IMR-90 (cell line): Measurements from ENCODE around the gene PLPP6. TPM values are rescaled to one million over a fixed set of nuclear protein-coding genes. Genes with fewer than 3 reads are reported as not detected.

Experiments used
- ATAC-seq: fragments of 200-7000 bp; cut with Tn5 transposase; 2 replicates; pipeline ENCODE4 v1.9.1; 2020; ENCODE audit warnings: low read depth, mild to moderate bottlenecking, moderate library complexity
- BruUV-seq: library from RNA; stranded (reverse); fragments of 400-500 nt; replicated peaks from 2 replicates; lab custom pipeline; 2021; lab: Mats Ljungman, UMichigan
- CTCF ChIA-PET: fragments of 300-600 bp; formaldehyde crosslinking; extraction: SDS; loops from one replicate; lab custom pipeline; 2021; ENCODE audit warnings: antibody characterized with exemption; lab: Yijun Ruan, JAX
- POLR2A ChIA-PET: fragments of 300-600 bp; sonication (Branson Sonifier 250); formaldehyde crosslinking; loops from one replicate; lab custom pipeline; 2022; ENCODE audit warnings: antibody characterized with exemption; ENCODE audit not compliant: unreplicated experiment; lab: Charles Lee
- DNase-seq: peaks from one replicate; pipeline ENCODE4 v3.0.0; 2013
- H2AFZ ChIP-seq: replicated peaks from 2 replicates; pipeline ENCODE3; 2013; ENCODE audit warnings: low read length, mild to moderate bottlenecking; ENCODE audit not compliant: poor library complexity
- H2AK5ac ChIP-seq: 2 replicates; pipeline ENCODE4 v1.6.1; 2013; ENCODE audit warnings: low read depth, low read length, inconsistent platforms
- H2AK9ac ChIP-seq: replicated peaks from 2 replicates; pipeline ENCODE3; 2013; ENCODE audit warnings: mild to moderate bottlenecking, low read depth, low read length, moderate library complexity; ENCODE audit not compliant: poor library complexity
- H2BK120ac ChIP-seq: 2 replicates; pipeline ENCODE4 v1.6.1; 2013; ENCODE audit warnings: low read depth, low read length, inconsistent platforms
- H2BK15ac ChIP-seq: 3 replicates; pipeline ENCODE4 v1.6.1; 2013; ENCODE audit warnings: low read depth, low read length, inconsistent platforms
- H2BK20ac ChIP-seq: 2 replicates; pipeline ENCODE4 v1.6.1; 2013; ENCODE audit warnings: low read depth, mild to moderate bottlenecking, inconsistent platforms, low read length, moderate library complexity
- H2BK5ac ChIP-seq: 2 replicates; pipeline ENCODE4 v1.6.1; 2013; ENCODE audit warnings: mild to moderate bottlenecking, low read depth, low read length, inconsistent platforms; ENCODE audit not compliant: poor library complexity, severe bottlenecking
- H3K14ac ChIP-seq: replicated peaks from 2 replicates; pipeline ENCODE4 v1.6.1; 2013; ENCODE audit warnings: low read depth, low read length, inconsistent platforms
- H3K18ac ChIP-seq: 2 replicates; pipeline ENCODE4 v1.6.1; 2013; ENCODE audit warnings: low read depth, low read length, control low read depth
- H3K23ac ChIP-seq: 2 replicates; pipeline ENCODE4 v1.6.1; 2013; ENCODE audit warnings: low read depth, low read length, inconsistent platforms
- H3K27ac ChIP-seq: 2 replicates; pipeline ENCODE4 v1.5.1; 2013; ENCODE audit warnings: mild to moderate bottlenecking, control low read depth, low read length; ENCODE audit not compliant: insufficient read depth
- H3K27me3 ChIP-seq: 2 replicates; pipeline ENCODE4 v1.6.1; 2013; ENCODE audit warnings: low read length; ENCODE audit not compliant: control insufficient read depth, insufficient read depth
- H3K36me3 ChIP-seq: 2 replicates; pipeline ENCODE4 v1.6.1; 2013; ENCODE audit warnings: low read length, mixed read lengths; ENCODE audit not compliant: control insufficient read depth, insufficient read depth
- H3K4ac ChIP-seq: 2 replicates; pipeline ENCODE4 v1.6.1; 2013; ENCODE audit warnings: low read depth, low read length, inconsistent platforms
- H3K4me1 ChIP-seq: 2 replicates; pipeline ENCODE4 v1.6.1; 2013; ENCODE audit warnings: low read length, mixed read lengths; ENCODE audit not compliant: control insufficient read depth, insufficient read depth
- H3K4me2 ChIP-seq: 2 replicates; pipeline ENCODE4 v1.6.1; 2013; ENCODE audit warnings: low read depth, mild to moderate bottlenecking, control low read depth, low read length, moderate library complexity
- H3K4me3 ChIP-seq: 2 replicates; pipeline ENCODE4 v1.5.1; 2013; ENCODE audit warnings: low read depth, mild to moderate bottlenecking, control low read depth, low read length, moderate library complexity; ENCODE audit not compliant: insufficient read depth
- H3K56ac ChIP-seq: 2 replicates; pipeline ENCODE4 v1.6.1; 2013; ENCODE audit warnings: low read length, inconsistent platforms; ENCODE audit not compliant: insufficient read depth; ENCODE audit errors: extremely low read depth
- H3K79me1 ChIP-seq, 2 experiments: 2 replicates each; pipeline ENCODE4 v1.6.1; 2013; ENCODE audit warnings: low read length in 2 of 2, inconsistent platforms in 1 of 2, low read depth in 1 of 2
- H3K9ac ChIP-seq: 2 replicates; pipeline ENCODE4 v1.6.1; 2013; ENCODE audit warnings: low read depth, low read length, control low read depth
- H3K9me1 ChIP-seq: 2 replicates; pipeline ENCODE4 v1.6.1; 2013; ENCODE audit warnings: low read length, inconsistent platforms; ENCODE audit not compliant: insufficient read depth
- H3K9me3 ChIP-seq: 2 replicates; pipeline ENCODE4 v1.6.1; 2013; ENCODE audit warnings: low read length; ENCODE audit not compliant: control insufficient read depth, insufficient read depth
- H4K20me1 ChIP-seq: 2 replicates; pipeline ENCODE4 v1.6.1; 2013; ENCODE audit warnings: low read length, inconsistent platforms; ENCODE audit not compliant: insufficient read depth
- H4K5ac ChIP-seq: 2 replicates; pipeline ENCODE4 v1.6.1; 2013; ENCODE audit warnings: mild to moderate bottlenecking, low read depth, low read length, control low read depth
- H4K8ac ChIP-seq, 2 experiments: 2 replicates each; pipeline ENCODE4 v1.6.1; 2013; ENCODE audit warnings: low read depth in 2 of 2, low read length in 2 of 2, control low read depth in 1 of 2, inconsistent platforms in 1 of 2
- H4K91ac ChIP-seq: 2 replicates; pipeline ENCODE4 v1.6.1; 2013; ENCODE audit warnings: low read depth, low read length, inconsistent platforms; ENCODE audit not compliant: insufficient read depth
- BHLHE40 ChIP-seq: fragments of 150-350 bp; IDR thresholded peaks from 2 replicates; pipeline ENCODE4 v1.6.1; 2016; ENCODE audit warnings: mild to moderate bottlenecking, low read depth, low read length
- CEBPB ChIP-seq: IDR thresholded peaks from 2 replicates; pipeline ENCODE4 v1.6.1; 2012; ENCODE audit warnings: low read depth, low read length, improper control_type of control experiment
- CHD1 ChIP-seq: IDR thresholded peaks from 2 replicates; pipeline ENCODE4 v1.6.1; 2012; ENCODE audit warnings: low read depth, low read length, improper control_type of control experiment
- FOS ChIP-seq: fragments of 150-350 bp; IDR thresholded peaks from 2 replicates; pipeline ENCODE4 v1.6.1; 2016; ENCODE audit warnings: low read depth, low read length
- MAFK ChIP-seq: IDR thresholded peaks from 2 replicates; pipeline ENCODE4 v1.6.1; 2012; ENCODE audit warnings: low read depth, low read length, improper control_type of control experiment
- MAZ ChIP-seq: IDR thresholded peaks from 2 replicates; pipeline ENCODE4 v1.6.1; 2012; ENCODE audit warnings: low read depth, mild to moderate bottlenecking, low read length, improper control_type of control experiment, moderate library complexity, borderline replicate concordance
- MXI1 ChIP-seq: IDR thresholded peaks from 2 replicates; pipeline ENCODE4 v1.6.1; 2012; ENCODE audit warnings: low read depth, mild to moderate bottlenecking, low read length, moderate library complexity, borderline replicate concordance
- RAD21 ChIP-seq: IDR thresholded peaks from 2 replicates; pipeline ENCODE4 v1.6.1; 2012; ENCODE audit warnings: low read length, improper control_type of control experiment
- RCOR1 ChIP-seq: IDR thresholded peaks from 2 replicates; pipeline ENCODE4 v1.6.1; 2012; ENCODE audit warnings: mild to moderate bottlenecking, low read length, improper control_type of control experiment; ENCODE audit not compliant: insufficient replicate concordance
- RFX5 ChIP-seq: IDR thresholded peaks from 2 replicates; pipeline ENCODE4 v1.8.0; 2012; ENCODE audit warnings: low read depth, mild to moderate bottlenecking, low read length, moderate library complexity
- SMC3 ChIP-seq: fragments of 150-350 bp; IDR thresholded peaks from 2 replicates; pipeline ENCODE4 v1.6.1; 2016; ENCODE audit warnings: low read depth, mild to moderate bottlenecking, antibody characterized with exemption, low read length, moderate library complexity
- WGBS, 2 experiments: methylation state at CpG; one replicate each; pipeline versions ENCODE4 v1.1.5 to v1.1.7; 2013; ENCODE audit warnings: missing lambda C conversion rate in 2 of 2; ENCODE audit not compliant: insufficient read length in 1 of 2; ENCODE audit errors: extremely low coverage in 2 of 2; 5-methylcytosine and 5-hydroxymethylcytosine counted together
- dilution Hi-C: fragments of 300-500 bp; cut with HindIII; formaldehyde crosslinking; loops from one replicate; pipeline ENCODE4 v1.14.3; 2018; ENCODE audit warnings: low sequenced_read_pairs; ENCODE audit not compliant: unreplicated experiment
- in situ Hi-C: fragments of 300-500 bp; cut with MboI; formaldehyde crosslinking; loops from 3 replicates; pipeline ENCODE4 v1.14.3; 2019; ENCODE audit warnings: low sequenced_read_pairs, inconsistent platforms, mixed read lengths
- intact Hi-C: fragments of 100-400 bp; cut with micrococcal nuclease; formaldehyde crosslinking; loops from 2 replicates; pipeline ENCODE4 v1.10.0; 2022
- polyA plus RNA-seq, 3 experiments: library from polyadenylated mRNA; depleted of rRNA; stranded (reverse); fragments of >200 nt; gene quantifications; 2 replicates each; pipeline ENCODE4 v1.2.3, GENCODE V29; 2012; ENCODE audit warnings: low replicate concordance in 1 of 3
- total RNA-seq: library from RNA; depleted of rRNA; stranded (reverse); fragments of >200 nt; gene quantifications from 2 replicates; pipeline ENCODE4 v1.2.3, GENCODE V29; 2012
- TF ChIP-seq, protein P1 (sequence below): fragments of 150-350 bp; IDR thresholded peaks from 2 replicates; pipeline ENCODE4 v1.6.1; 2017; ENCODE audit warnings: mild to moderate bottlenecking, antibody characterized with exemption, low read length, low read depth
- TF ChIP-seq, protein P2 (sequence below): conservative IDR thresholded peaks from 2 replicates; pipeline ENCODE4 v1.5.1; 2012; ENCODE audit warnings: mild to moderate bottlenecking, low read depth, low read length, improper control_type of control experiment
- TF ChIP-seq, protein P3 (sequence below): fragments of 150-350 bp; IDR thresholded peaks from 2 replicates; pipeline ENCODE4 v1.6.1; 2016; ENCODE audit warnings: low read depth, mild to moderate bottlenecking, low read length, moderate library complexity, borderline replicate concordance

Gene PLPP6
- total and polyA plus RNA-seq, 2 of the 4 experiments (the other 2 are of a cell fraction), result 3.4 to 5.9 TPM

DNA sequence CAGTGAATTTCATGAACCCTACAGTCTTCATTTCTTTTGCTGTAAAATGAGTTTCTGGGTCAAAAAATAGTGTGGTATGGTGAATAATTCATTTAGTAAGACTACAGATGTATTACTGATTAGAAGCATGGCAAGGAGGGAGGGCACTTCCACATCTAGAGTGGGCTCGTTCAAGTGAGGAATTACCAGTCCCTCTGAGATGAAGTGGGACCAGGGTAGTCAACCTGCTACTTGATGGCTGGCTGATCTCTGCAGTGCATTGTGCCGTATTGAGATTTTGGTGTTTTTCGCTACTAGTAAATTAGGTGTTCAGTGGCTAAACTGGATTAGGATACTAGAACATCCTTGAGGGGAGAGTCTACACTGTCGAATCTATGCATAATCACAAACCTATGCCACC is 28.1 kb downstream of the PLPP6 start:
- H3K27me3 ChIP-seq, result no peaks in the 10 kb centered on the region
- ChIA-PET POLR2A (no interaction called here), CTCF (no interaction called here)
- H2AK9ac ChIP-seq, result no peak overlapping the region
- peaks cover 2% of the 10 kb centered on the region for H3K4me1 ChIP-seq
- H2BK15ac ChIP-seq, result no peak overlapping the region
- no peak overlapping the region for H3K9ac ChIP-seq
- TF ChIP-seq, protein P1, sequence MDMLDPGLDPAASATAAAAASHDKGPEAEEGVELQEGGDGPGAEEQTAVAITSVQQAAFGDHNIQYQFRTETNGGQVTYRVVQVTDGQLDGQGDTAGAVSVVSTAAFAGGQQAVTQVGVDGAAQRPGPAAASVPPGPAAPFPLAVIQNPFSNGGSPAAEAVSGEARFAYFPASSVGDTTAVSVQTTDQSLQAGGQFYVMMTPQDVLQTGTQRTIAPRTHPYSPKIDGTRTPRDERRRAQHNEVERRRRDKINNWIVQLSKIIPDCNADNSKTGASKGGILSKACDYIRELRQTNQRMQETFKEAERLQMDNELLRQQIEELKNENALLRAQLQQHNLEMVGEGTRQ, result no peak
- TF ChIP-seq, protein P2, sequence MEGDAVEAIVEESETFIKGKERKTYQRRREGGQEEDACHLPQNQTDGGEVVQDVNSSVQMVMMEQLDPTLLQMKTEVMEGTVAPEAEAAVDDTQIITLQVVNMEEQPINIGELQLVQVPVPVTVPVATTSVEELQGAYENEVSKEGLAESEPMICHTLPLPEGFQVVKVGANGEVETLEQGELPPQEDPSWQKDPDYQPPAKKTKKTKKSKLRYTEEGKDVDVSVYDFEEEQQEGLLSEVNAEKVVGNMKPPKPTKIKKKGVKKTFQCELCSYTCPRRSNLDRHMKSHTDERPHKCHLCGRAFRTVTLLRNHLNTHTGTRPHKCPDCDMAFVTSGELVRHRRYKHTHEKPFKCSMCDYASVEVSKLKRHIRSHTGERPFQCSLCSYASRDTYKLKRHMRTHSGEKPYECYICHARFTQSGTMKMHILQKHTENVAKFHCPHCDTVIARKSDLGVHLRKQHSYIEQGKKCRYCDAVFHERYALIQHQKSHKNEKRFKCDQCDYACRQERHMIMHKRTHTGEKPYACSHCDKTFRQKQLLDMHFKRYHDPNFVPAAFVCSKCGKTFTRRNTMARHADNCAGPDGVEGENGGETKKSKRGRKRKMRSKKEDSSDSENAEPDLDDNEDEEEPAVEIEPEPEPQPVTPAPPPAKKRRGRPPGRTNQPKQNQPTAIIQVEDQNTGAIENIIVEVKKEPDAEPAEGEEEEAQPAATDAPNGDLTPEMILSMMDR, result no peak
- TF ChIP-seq MAZ, result no peak
- no peak for TF ChIP-seq FOS
- TF ChIP-seq MXI1, result no peak
- TF ChIP-seq, protein P3, sequence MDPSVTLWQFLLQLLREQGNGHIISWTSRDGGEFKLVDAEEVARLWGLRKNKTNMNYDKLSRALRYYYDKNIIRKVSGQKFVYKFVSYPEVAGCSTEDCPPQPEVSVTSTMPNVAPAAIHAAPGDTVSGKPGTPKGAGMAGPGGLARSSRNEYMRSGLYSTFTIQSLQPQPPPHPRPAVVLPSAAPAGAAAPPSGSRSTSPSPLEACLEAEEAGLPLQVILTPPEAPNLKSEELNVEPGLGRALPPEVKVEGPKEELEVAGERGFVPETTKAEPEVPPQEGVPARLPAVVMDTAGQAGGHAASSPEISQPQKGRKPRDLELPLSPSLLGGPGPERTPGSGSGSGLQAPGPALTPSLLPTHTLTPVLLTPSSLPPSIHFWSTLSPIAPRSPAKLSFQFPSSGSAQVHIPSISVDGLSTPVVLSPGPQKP, result no peak
- no peak for TF ChIP-seq RCOR1
- no peak for TF ChIP-seq RFX5
- TF ChIP-seq CHD1, result no peak
- no peak for TF ChIP-seq BHLHE40
- TF ChIP-seq SMC3, result no peak
- no peak for TF ChIP-seq CEBPB
- no peak for TF ChIP-seq RAD21
- no peak for TF ChIP-seq MAFK
- BruUV-seq, result no TSS peak
- H4K5ac ChIP-seq, result no peak overlapping the region
- DNase-seq (no peak), ATAC-seq (no peak)
- no peak overlapping the region for H3K4me3 ChIP-seq
- no peak overlapping the region for H3K18ac ChIP-seq
- intact Hi-C loops (no loop called here), in situ Hi-C loops (loop anchor here (25.0 kb wide), 1 partner anchor 578 kb away; no protein-coding TSS in a partner anchor), dilution Hi-C loops (no loop called here)
- peaks cover 9 to 56% of the 10 kb centered on the region in 2 experiments for H3K79me1 ChIP-seq
- WGBS, 2 experiments, result 86% methylated on average over 1 of the region's 4 CpGs; no CpG with 5 or more reads in 1 of the 2 experiments
- H2BK5ac ChIP-seq, result no peak overlapping the region
- H4K8ac ChIP-seq, result no peak overlapping the region
- H3K9me3 ChIP-seq, result no peaks in the 10 kb centered on the region
- H4K20me1 ChIP-seq, result peaks cover 7% of the 10 kb centered on the region; the same call in 1 of the 2 replicates
- no peak overlapping the region for H3K4ac ChIP-seq
- no peak overlapping the region for H3K23ac ChIP-seq
- H2AFZ ChIP-seq, result no peak overlapping the region
- peaks cover 22% of the 10 kb centered on the region for H3K36me3 ChIP-seq
- no peak overlapping the region for H3K56ac ChIP-seq
- H2AK5ac ChIP-seq, result no peak overlapping the region
- H3K9me1 ChIP-seq, result peaks cover 7% of the 10 kb centered on the region
- H2BK120ac ChIP-seq, result no peak overlapping the region
- H3K14ac ChIP-seq, result no peak overlapping the region
- no peak overlapping the region for H4K91ac ChIP-seq
- no peak overlapping the region for H3K4me2 ChIP-seq
- no peak overlapping the region for H2BK20ac ChIP-seq
- no peak overlapping the region for H3K27ac ChIP-seq
